ENCODE data around the gene PITX1.
"Not testable (repeated sequence)": the region's sequence is repeated elsewhere in the genome, so short reads cannot be mapped to it uniquely, and the experiment has no call there.

PITX1 gene

DNA sequence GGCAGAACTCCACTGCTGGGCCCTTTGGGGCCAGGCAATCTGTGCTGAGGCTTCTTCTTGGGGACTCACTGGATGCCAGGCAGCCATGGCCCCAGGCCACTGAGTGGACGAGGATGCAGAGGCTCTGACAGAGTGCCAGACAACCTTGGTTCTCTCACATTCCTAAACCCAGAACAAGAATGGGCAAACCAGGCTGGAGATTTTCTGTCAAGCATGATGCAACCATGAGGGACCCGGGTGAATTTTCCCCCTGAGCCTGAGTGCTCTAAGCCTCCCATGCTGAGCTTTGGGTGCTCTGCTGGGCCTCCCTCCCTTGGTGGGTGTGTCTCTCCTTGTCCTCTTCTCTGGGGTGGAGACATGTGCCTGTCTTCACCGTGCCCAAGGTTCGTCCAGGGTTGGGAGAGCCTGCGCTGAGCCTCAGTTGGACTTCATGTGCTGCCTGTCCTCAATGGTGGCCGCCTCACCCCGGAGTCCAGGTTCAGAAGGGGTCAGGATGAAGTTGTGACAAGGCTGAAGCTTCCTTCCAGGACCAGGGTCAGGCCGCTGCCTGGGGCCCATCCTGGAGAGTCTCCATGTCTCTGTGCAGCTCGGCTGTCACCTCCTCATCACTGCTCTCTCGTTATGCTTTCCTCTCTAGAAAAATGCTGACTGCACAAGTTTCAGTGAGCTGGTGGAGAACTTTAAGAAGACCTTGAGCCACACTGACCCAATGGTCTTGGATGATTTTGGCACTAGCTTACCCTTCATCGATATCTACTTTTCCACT lies 24.1 kb downstream of the PITX1 start:
- no peak for DNase-seq (ENCODE audit: low read depth)

DNA sequence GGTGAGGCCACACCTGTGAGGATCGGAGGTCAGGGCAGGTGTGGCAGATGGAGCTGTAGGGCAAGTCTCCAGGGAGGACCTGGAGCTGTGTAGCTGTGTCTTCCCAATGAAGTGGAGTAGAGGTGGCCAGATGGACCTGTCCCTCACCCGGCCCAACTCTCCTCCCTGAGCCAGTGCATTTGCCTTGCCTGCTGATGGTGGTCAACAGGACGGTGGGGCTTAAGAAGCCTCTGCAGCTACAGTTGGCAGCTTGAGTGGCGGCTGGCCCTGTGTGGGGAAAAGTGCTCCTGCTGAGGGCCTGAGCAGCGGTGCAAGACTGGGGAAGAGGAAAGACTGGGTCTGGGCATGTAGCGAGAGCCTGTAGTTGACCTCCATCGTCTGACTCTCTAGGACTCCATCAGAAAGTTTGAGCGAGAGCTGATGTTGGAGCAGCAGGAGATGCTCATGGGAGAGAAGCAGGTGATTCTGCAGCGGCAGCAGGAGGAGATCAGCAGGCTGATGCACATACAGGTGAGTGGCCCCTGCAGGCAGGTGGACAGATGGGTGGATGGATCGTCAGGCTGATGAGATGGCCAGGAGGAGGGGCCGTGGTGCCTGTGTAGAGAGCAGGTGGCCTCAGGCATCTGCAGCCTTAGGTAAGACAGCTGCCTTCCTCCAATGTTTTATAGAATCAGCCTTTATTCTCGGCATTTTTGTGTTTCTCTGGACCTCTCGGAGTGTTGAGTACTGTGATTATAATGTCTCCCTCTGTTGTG lies 24.9 kb downstream of the PITX1 start:
- no peak for DNase-seq (ENCODE audit: low read depth)

GRCh38 chr5:135008556-135008955 lies 25.5 kb downstream of the PITX1 start:
- DNase-seq (ENCODE audit: low read depth), result no peak

DNA sequence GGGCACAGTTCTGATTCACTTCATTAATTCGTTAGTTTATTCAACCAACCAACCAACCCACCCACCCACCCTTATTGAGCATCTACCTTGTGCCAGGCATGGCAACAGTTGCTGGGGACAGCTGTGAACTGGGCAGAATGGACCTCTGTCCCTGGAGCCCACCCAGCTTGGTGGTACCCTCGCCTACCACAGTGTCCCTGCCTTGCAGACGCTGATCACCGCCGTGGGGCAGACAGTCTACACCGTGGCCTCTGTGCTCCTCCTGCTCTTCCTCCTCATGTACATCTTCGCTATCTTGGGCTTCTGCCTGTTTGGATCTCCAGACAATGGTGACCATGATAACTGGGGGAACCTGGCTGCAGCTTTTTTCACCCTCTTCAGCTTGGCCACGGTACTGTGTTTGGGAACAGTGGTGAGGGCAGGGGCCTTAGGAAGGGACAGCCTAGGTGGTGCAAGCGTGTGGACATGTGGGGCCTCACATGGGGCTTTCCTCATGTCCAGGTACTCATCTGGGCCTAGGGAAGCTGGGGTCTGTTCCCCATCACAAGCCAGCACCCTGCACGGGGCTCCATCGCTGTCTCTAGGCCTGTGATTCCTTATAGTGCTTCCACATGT lies 26.2 kb downstream of the PITX1 start:
- DNase-seq (ENCODE audit: low read depth), result no peak

DNA sequence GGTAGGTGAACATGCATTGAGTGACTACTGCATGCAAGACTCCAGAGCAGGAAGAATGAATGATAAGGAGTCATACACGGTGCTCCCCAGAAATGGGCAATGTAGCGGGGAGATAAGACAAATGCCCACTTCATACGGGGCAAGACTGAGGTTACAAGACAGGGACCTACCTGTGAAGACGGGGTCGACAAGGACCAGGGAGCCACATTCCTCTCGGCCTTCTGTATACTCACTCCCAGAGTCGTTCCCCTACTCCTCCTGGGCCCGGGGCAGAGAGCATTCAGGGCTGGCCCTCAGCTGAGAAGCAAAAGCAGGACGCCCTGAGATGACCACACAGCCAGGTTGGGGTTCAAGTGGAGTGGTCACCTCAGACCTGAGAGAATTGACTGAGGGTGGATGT lies 26.7 kb downstream of the PITX1 start:
- DNase-seq (ENCODE audit: low read depth), result no peak

GRCh38 chr5:135005076-135005475 lies 29.0 kb downstream of the PITX1 start:
- no peak for DNase-seq (ENCODE audit: low read depth)

DNA sequence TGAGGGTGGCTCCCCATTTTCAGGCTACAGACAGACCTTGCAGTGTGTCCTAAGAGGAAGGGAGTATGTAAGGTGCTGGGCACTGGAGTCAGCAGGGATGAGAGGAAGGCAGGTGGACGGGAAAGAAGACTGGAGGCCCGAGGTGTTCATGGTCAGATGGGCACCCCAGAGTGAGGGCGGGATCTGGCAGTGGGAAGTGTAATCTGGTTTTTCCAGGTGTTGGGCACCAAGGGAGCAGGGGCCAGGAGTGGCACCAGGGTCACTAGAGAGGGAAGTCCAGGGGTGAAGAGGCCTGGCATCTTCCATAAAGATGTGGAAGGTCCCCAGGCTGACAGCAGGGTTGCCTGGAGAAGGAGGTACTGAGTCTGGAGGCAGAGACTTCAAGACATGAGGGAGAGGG lies 29.7 kb downstream of the PITX1 start:
- no peak for DNase-seq (ENCODE audit: low read depth)

DNA sequence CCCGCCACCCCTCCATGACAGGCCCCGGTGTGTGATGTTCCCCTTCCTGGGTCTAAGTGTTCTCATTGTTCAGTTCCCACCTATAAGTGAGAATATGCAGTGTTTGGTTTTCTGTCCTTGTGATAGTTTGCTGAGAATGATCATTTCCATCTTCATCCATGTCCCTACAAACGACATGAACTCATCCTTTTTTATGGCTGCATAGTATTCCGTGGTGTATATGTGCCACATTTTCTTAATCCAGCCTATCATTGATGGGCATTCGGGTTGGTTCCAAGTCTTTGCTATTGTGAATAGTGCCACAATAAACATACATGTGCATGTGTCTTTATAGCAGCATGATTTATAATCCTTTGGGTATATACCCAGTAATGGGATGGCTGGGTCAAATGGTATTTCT lies 36.0 kb downstream of the PITX1 start:
- not testable (repeated sequence) for DNase-seq (ENCODE audit: low read depth)

- DNase-seq (ENCODE audit: low read depth), result no peak
Measured at GRCh38 chr5:134997015-134997414, 37.0 kb downstream of the PITX1 start.

DNA sequence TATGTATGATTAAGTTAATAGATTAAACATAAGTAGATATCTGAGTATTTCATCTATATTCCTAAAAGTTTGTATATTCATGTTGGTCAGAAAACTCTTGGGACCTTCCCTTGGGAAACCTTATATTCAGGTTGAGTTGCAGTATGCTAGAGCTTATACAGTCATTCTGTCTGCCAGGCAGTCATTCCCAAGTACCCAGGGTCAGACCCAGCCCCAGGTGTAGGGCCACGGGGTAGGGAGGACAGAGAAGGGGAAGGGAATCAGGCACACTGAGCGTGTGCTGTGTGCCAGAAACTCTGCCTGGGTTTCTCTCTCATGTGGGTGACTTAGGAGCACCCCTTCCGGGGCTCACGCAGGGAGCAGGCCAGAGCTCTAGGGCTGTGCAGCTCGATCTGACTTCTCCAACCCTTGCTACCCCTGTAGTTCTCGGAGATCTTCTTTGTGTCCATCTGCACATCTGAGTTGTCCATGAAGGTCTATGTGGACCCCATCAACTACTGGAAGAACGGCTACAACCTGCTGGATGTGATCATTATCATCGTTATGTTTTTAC lies 38.1 kb downstream of the PITX1 start:
- no peak for DNase-seq (ENCODE audit: low read depth)

DNA sequence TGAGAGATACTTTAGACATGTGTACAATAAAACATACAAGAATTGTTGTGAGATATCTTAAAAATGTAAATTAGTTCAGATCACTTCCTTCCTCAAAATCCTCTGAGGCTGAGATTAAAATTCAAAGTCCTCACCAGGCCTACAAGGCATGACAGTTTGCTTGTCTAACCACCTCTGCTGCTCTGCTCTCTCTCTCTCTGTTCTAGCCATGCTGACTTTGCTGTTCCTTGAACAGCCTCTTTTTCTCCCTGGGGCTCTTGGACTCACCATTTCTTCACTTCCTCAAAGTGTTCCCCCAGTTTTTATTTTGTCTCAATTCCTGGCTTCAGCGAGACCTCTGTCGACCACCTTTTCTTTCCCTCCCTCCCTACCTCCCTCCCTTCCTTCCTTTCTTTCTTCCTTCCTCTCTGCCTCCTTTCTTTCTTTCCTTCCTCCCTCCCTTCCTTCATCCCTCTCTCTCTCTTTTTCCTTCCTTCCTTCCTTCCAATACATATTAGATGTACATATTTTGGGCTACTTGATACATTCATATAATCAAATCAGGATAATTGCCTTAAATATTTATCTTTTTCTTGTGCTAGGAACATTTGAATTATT lies 39.4 kb downstream of the PITX1 start:
- DNase-seq (ENCODE audit: low read depth), result no peak

- no peak for DNase-seq (ENCODE audit: low read depth)
Measured at GRCh38 chr5:134993161-134993560, 40.9 kb downstream of the PITX1 start.

GRCh38 chr5:134992148-134992547 lies 41.9 kb downstream of the PITX1 start:
- no peak for DNase-seq (ENCODE audit: low read depth)

GRCh38 chr5:134990183-134990582 lies 43.8 kb downstream of the PITX1 start:
- not testable (repeated sequence) for DNase-seq (ENCODE audit: low read depth)

GRCh38 chr5:134989266-134989830 lies 44.7 kb downstream of the PITX1 start:
- no peak for DNase-seq (ENCODE audit: low read depth)

DNA sequence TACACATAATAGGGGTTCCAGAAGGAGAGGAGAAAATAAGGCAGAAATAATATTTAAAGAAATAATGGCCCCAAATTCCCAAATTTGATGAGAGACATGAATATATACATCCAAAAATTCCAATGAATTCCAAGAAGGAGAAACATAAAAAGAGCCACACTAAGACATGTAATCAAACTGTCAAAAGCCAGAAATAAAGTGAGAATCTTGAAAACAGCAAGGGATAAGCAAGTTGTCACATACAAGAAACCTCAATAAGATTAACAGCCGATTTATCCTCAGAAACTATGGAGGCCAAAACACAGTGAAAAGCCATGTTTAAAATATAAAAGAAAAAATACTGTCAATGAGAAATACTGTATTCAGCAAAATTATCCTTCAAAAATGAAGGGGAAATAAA lies 51.8 kb downstream of the PITX1 start:
- no peak for DNase-seq (ENCODE audit: low read depth)

DNA sequence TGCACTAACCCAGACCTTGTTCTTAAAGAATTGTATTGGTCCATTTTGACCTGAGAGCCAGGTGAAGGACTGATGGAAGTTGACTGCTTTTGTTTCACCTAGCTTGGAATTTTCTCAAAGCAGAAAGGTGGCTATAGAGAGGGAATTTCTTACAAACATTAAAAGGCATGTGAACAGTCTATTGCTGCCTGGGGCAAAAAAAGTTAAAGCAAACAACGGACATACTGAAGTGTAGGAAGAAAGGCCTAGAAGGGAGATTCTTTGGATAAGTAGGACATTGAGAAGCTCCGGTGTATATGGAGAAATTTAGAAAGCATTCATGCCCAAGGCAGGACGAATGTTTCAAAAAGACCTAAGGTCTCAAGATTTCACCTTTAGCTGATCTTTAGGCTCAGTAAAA lies 54.6 kb downstream of the PITX1 start:
- no peak for DNase-seq (ENCODE audit: low read depth)

Data from stimulated activated CD8-positive, alpha-beta memory T cell treated with anti-CD3 and anti-CD28 coated beads, Interleukin-4, amount 100 ng/mL, for 24 hours (primary cell).